ENCODE results near the gene XYLT1. TPM values are rescaled to one million over a fixed set of nuclear protein-coding genes. Genes with fewer than 3 reads are reported as not detected.

The XYLT1 gene
- total RNA-seq, 1 experiment from 2014 or later: 14.5 TPM

DNA sequence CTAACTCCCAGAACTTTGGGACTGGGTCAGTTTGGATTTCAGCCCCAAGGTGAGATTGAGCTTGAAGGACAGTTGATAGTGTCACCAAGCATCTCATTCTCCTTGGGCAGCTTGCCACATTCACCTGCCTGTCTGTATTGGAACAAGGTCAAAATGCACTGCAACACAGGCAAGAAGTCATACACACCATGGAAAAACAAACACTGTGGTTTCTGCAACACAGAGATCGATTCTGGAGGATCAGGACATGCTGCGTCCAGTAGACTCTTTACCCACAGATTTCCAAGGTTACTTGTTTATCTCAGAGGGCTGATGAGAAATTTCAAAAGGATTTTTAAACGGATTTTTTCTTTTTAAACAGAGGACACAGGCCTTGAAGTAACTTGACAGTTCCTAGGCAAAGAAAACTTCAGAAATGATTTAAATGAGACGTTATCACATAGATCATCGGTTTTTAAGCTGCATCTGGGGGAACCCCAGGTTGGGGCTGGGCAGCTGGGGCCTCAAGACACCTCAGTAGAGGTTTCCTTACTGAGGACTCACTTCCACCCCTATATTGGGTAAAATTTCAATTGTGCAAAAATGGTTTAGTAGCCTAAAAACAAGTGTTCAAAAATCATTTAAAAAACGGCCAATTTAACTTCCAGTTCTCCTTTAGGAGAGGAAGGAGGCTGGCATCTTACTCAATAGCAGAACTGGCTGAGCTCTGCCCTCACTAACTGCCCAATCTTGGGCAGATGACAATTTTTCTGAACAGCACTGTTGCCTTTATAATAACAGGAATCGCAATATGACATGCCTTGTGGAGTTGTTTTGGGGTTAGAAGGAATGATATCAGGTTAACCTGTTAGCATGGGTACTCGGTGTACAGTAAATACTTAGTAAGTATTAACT, 299.3 kb downstream of the XYLT1 start:
- Histone ChIP-seq H4K5ac (ENCODE audit: insufficient read length, low read depth, low read length) (no peak overlapping the region), H2BK120ac (ENCODE audit: low read depth, low read length, poor library complexity, severe bottlenecking) (no peak overlapping the region), H3K4ac (ENCODE audit: low read depth, low read length) (no peak overlapping the region), H3K27ac (ENCODE audit: insufficient read length, low read depth, low read length) (no peak overlapping the region), H3K4me1 (ENCODE audit: insufficient read depth, low read length) (no peaks in the 10 kb centered on the region), H3K79me1 (ENCODE audit: insufficient read depth, low read depth, low read length, poor library complexity, severe bottlenecking) (no peaks in the 10 kb centered on the region), H3K18ac (ENCODE audit: insufficient read length, low read depth, low read length) (no peak overlapping the region), H4K20me1 (ENCODE audit: control insufficient read depth, insufficient read depth, insufficient read length) (no peaks in the 10 kb centered on the region), H2BK12ac (ENCODE audit: insufficient read length, low read depth, low read length) (no peak overlapping the region), H3K23ac (ENCODE audit: insufficient read length, low read depth, low read length) (no peak overlapping the region), H3K27me3 (ENCODE audit: insufficient read depth, low read length) (no peaks in the 10 kb centered on the region), H4K8ac (replicated peaks; ENCODE audit: insufficient read length, low read depth, low read length) (no peak overlapping the region), H3T11ph (ENCODE audit: low read length) (no peak overlapping the region), H3K23me2 (ENCODE audit: insufficient read length, low read depth, low read length, poor library complexity, severe bottlenecking) (no peaks in the 10 kb centered on the region), H3K79me2 (ENCODE audit: insufficient read depth, low read length) (no peaks in the 10 kb centered on the region), H2AFZ (ENCODE audit: low read length) (no peak overlapping the region), H3K14ac (ENCODE audit: insufficient read depth, low read length) (no peak overlapping the region), H2BK20ac (ENCODE audit: low read depth, low read length, poor library complexity, severe bottlenecking) (no peak overlapping the region), H3K4me2 (ENCODE audit: insufficient read depth, insufficient read length, low read length) (no peak overlapping the region), H3K9me3 (ENCODE audit: control insufficient read depth, low read depth, low read length) (no peaks in the 10 kb centered on the region), H3K56ac (ENCODE audit: insufficient read length, low read depth, low read length) (no peak overlapping the region), H2BK15ac (ENCODE audit: low read depth, low read length) (no peak overlapping the region), H2AK5ac (ENCODE audit: insufficient read length, low read length) (no peak overlapping the region), H4K91ac (ENCODE audit: insufficient read length, low read depth, low read length) (no peak overlapping the region), H3K9ac (ENCODE audit: extremely low read depth, insufficient read length, low read length) (no peak overlapping the region), H2BK5ac (ENCODE audit: insufficient read length, low read length) (no peak overlapping the region)
- TF ChIP-seq, protein P1, sequence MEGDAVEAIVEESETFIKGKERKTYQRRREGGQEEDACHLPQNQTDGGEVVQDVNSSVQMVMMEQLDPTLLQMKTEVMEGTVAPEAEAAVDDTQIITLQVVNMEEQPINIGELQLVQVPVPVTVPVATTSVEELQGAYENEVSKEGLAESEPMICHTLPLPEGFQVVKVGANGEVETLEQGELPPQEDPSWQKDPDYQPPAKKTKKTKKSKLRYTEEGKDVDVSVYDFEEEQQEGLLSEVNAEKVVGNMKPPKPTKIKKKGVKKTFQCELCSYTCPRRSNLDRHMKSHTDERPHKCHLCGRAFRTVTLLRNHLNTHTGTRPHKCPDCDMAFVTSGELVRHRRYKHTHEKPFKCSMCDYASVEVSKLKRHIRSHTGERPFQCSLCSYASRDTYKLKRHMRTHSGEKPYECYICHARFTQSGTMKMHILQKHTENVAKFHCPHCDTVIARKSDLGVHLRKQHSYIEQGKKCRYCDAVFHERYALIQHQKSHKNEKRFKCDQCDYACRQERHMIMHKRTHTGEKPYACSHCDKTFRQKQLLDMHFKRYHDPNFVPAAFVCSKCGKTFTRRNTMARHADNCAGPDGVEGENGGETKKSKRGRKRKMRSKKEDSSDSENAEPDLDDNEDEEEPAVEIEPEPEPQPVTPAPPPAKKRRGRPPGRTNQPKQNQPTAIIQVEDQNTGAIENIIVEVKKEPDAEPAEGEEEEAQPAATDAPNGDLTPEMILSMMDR (conservative IDR thresholded peaks at IDR 0.05): no peak
- no peak for DNase-seq
- WGBS (ENCODE audit: extremely low coverage, insufficient read length, low lambda C conversion rate): no CpG with 5 or more reads among the region's 8 CpGs
- Mint-ChIP-seq H3K36me3 (ENCODE audit: insufficient read depth in 1 of 3, low read depth in 3 of 3) (no peaks in the 10 kb centered on the region; a peak in 2 of 7 replicates), H3K4me1 (no peaks in the 10 kb centered on the region), H3K27ac (no peak overlapping the region; a peak in 1 of 7 replicates), H3K9me3 (no peaks in the 10 kb centered on the region), H3K4me3 (no peak overlapping the region), H3K27me3 (ENCODE audit: low read depth) (no peaks in the 10 kb centered on the region)

All from H9 (cell line).